ENCODE data around the gene EFHD2. TPM values are rescaled to one million over a fixed set of nuclear protein-coding genes. Genes with fewer than 3 reads are reported as not detected.
A peak's percentile ranks its signal among the peaks of the same experiment; 100 is the strongest.
"Not testable (repeated sequence)": the region's sequence is repeated elsewhere in the genome, so short reads cannot be mapped to it uniquely, and the experiment has no call there.

The EFHD2 gene
- total and polyA plus RNA-seq, 5 experiments from 2014 or later = 25.3 to 129 (median 27.6) TPM

- POLR2A ChIA-PET = no interaction called here
- Mint-ChIP-seq H3K4me1 (peaks cover 0 to 1% (median 0%) of the 10 kb centered on the region in 4 donors), H3K27ac (no peak overlapping the region), H3K9me3 (peaks cover 0 to 3% (median 0%) of the 10 kb centered on the region in 9 donors), H3K4me3 (no peak overlapping the region), H3K27me3 (peaks cover 0 to 13% (median 4%) of the 10 kb centered on the region in 5 donors), H3K36me3 (no peaks in the 10 kb centered on the region)
- DNase-seq (no peak), ATAC-seq (no peak)
These were observed 44.0 kb downstream of the EFHD2 start for GRCh38 chr1:15453734-15454133.

GRCh38 chr1:15454256-15454655 lies 44.6 kb downstream of the EFHD2 start:
- no peak overlapping the region for H3K27ac Mint-ChIP-seq
- H3K27me3 Mint-ChIP-seq = peaks cover 0 to 13% (median 4%) of the 10 kb centered on the region in 5 donors
- peaks cover 0 to 1% (median 0%) of the 10 kb centered on the region in 4 donors for H3K4me1 Mint-ChIP-seq
- no peaks in the 10 kb centered on the region for H3K36me3 Mint-ChIP-seq
- H3K4me3 Mint-ChIP-seq = no peak overlapping the region
- DNase-seq (no peak), ATAC-seq (no peak)
- POLR2A ChIA-PET = no interaction called here
- peaks cover 0 to 3% (median 0%) of the 10 kb centered on the region in 9 donors for H3K9me3 Mint-ChIP-seq

- Mint-ChIP-seq H3K9me3 (no peaks in the 10 kb centered on the region), H3K4me3 (no peak overlapping the region), H3K36me3 (no peaks in the 10 kb centered on the region), H3K27ac (no peak overlapping the region), H3K4me1 (no peaks in the 10 kb centered on the region), H3K27me3 (peaks cover 0 to 6% (median 4%) of the 10 kb centered on the region in 5 donors)
- no peak for DNase-seq
- ATAC-seq = no peak
- POLR2A ChIA-PET = no interaction called here
These were observed 45.8 kb downstream of the EFHD2 start for GRCh38 chr1:15455522-15455921.

GRCh38 chr1:15456313-15456954 lies 46.7 kb downstream of the EFHD2 start, which contains the start of gene CELA2A:
TSS of gene CELA2A (plus strand) at chr1:15456732. CDS start at chr1:15456754, 22 bp downstream.
- POLR2A ChIA-PET = no interaction called here

GRCh38 chr1:15457585-15457984 lies 47.9 kb downstream of the EFHD2 start:
- H3K27me3 Mint-ChIP-seq = peaks cover 0 to 6% (median 1%) of the 10 kb centered on the region in 5 donors
- H3K9me3 Mint-ChIP-seq = no peaks in the 10 kb centered on the region
- POLR2A ChIA-PET = no interaction called here
- H3K4me3 Mint-ChIP-seq = no peak overlapping the region
- no peak overlapping the region for H3K27ac Mint-ChIP-seq
- H3K36me3 Mint-ChIP-seq = no peaks in the 10 kb centered on the region
- no peaks in the 10 kb centered on the region for H3K4me1 Mint-ChIP-seq
- DNase-seq (no peak), ATAC-seq (no peak)

More at GRCh38 chr1:15456313-15456954, 46.7 kb downstream of the EFHD2 start, which contains the start of gene CELA2A:
- ATAC-seq = no peak
- Mint-ChIP-seq H3K4me1 (no peaks in the 10 kb centered on the region), H3K27ac (peak within 1 kb of the TSS in 1 of 10 donors; percentile 49), H3K9me3 (no peaks in the 10 kb centered on the region), H3K36me3 (no peaks in the 10 kb centered on the region), H3K4me3 (no peak within 1 kb of the TSS), H3K27me3 (peaks cover 0 to 6% (median 1%) of the 10 kb centered on the region in 5 donors)
- DNase-seq = no peak

GRCh38 chr1:15458388-15458787 lies 48.7 kb downstream of the EFHD2 start:
- DNase-seq, ATAC-seq, POLR2A ChIA-PET, H3K4me1 Mint-ChIP-seq, H3K36me3 Mint-ChIP-seq, H3K27ac Mint-ChIP-seq, H3K27me3 Mint-ChIP-seq, H3K9me3 Mint-ChIP-seq, H3K4me3 Mint-ChIP-seq: not testable (repeated sequence)

- ATAC-seq (no peak), DNase-seq (no peak)
- H3K36me3 Mint-ChIP-seq = no peaks in the 10 kb centered on the region
- H3K27ac Mint-ChIP-seq = no peak overlapping the region
- no peaks in the 10 kb centered on the region for H3K4me1 Mint-ChIP-seq
- H3K9me3 Mint-ChIP-seq = no peaks in the 10 kb centered on the region
- H3K4me3 Mint-ChIP-seq = no peak overlapping the region
- peaks cover 0 to 10% (median 1%) of the 10 kb centered on the region in 5 donors for H3K27me3 Mint-ChIP-seq
- POLR2A ChIA-PET = interaction anchor here (0.7 kb wide), 1 partner anchor 28 kb away, joined by 5 read pairs; no protein-coding TSS in a partner anchor
These were observed 50.4 kb downstream of the EFHD2 start for GRCh38 chr1:15459771-15460707.

- H3K27me3 Mint-ChIP-seq = peaks cover 0 to 10% (median 1%) of the 10 kb centered on the region in 5 donors
- POLR2A ChIA-PET = no interaction called here
- no peak overlapping the region for H3K27ac Mint-ChIP-seq
- no peak for DNase-seq
- no peak for ATAC-seq
- H3K4me3 Mint-ChIP-seq = no peak overlapping the region
- no peaks in the 10 kb centered on the region for H3K9me3 Mint-ChIP-seq
- no peaks in the 10 kb centered on the region for H3K4me1 Mint-ChIP-seq
- H3K36me3 Mint-ChIP-seq = no peaks in the 10 kb centered on the region
These were observed 51.0 kb downstream of the EFHD2 start for GRCh38 chr1:15460708-15461095.

DNA sequence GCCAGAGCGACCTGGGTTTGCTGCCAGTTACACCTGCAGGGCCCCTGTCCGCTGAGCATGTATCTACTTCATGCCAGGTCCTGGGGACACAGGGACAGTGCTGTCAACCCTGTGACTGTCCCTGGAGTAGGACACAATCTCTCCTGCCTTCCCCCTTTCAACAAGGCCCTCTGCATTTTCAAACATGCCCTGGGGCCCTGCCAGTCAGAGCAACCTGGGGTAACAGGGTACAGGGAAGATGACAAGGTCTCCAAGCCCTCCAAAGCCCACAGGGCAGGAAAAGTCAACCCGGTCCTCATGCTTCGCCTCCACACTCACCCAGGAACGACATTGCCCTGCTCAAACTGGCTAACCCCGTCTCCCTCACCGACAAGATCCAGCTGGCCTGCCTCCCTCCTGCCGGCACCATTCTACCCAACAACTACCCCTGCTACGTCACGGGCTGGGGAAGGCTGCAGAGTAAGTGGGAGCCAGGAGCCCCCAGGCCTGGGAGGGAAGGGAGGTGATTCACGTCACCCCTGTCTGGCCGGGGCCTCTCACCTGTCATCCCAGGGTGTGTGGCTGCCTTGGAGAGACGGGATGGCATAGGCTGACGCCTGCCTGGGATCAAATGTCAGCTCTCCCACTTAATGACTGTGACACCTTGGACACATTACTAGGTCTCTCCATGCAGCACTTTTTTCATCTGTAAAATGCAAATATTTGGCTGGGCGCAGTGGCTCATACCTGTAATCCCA lies 53.5 kb downstream of the EFHD2 start:
- H3K27me3 Mint-ChIP-seq, H3K9me3 Mint-ChIP-seq: not testable (repeated sequence)
- POLR2A ChIA-PET = interaction anchor here (0.6 kb wide), 1 partner anchor 135 kb away, joined by 3 read pairs; no protein-coding TSS in a partner anchor

DNA sequence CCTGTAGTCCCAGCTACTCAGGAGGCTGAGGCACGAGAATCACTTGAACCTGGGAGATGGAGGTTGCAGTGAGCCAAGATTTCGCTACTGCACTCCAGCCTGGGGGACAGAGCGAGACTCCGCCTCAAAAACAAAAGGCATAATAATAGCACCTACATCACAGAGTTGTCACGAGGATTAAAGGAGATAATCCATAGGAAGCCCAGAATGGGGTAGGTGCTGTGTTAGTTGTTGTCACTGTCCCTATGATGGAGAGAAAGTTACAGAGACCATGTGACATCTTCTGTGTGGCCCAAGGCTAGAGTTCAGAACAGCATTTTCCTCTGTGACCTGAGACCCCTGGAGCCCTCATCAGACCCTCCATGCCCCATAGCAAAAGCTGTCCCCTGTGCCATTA lies 54.2 kb downstream of the EFHD2 start:
- H3K36me3 Mint-ChIP-seq, H3K4me3 Mint-ChIP-seq, H3K27me3 Mint-ChIP-seq, H3K27ac Mint-ChIP-seq, H3K9me3 Mint-ChIP-seq, ATAC-seq, DNase-seq, POLR2A ChIA-PET, H3K4me1 Mint-ChIP-seq: not testable (repeated sequence)

More for the DNA sequence above, 53.5 kb downstream of the EFHD2 start:
- not testable (repeated sequence) for H3K36me3 Mint-ChIP-seq, ATAC-seq, DNase-seq, H3K4me3 Mint-ChIP-seq, H3K27ac Mint-ChIP-seq, H3K4me1 Mint-ChIP-seq

- POLR2A ChIA-PET = no interaction called here
- DNase-seq (no peak), ATAC-seq (no peak)
- no peaks in the 10 kb centered on the region for H3K36me3 Mint-ChIP-seq
- no peaks in the 10 kb centered on the region for H3K4me1 Mint-ChIP-seq
- H3K4me3 Mint-ChIP-seq = no peak overlapping the region
- no peak overlapping the region for H3K27ac Mint-ChIP-seq
- H3K27me3 Mint-ChIP-seq = peaks cover 0 to 7% (median 0%) of the 10 kb centered on the region in 5 donors
- H3K9me3 Mint-ChIP-seq = no peaks in the 10 kb centered on the region
These were observed 56.0 kb downstream of the EFHD2 start for GRCh38 chr1:15465674-15466073.

- DNase-seq, H3K4me3 Mint-ChIP-seq, H3K9me3 Mint-ChIP-seq, H3K27ac Mint-ChIP-seq, H3K27me3 Mint-ChIP-seq, H3K4me1 Mint-ChIP-seq, POLR2A ChIA-PET, ATAC-seq, H3K36me3 Mint-ChIP-seq: not testable (repeated sequence)
These were observed 57.4 kb downstream of the EFHD2 start for GRCh38 chr1:15466955-15467625.

All from naive thymus-derived CD8-positive, alpha-beta T cell (primary cell).